T-cell (primary cell): ENCODE measurements around the gene LCE7A. TPM values are rescaled to one million over a fixed set of nuclear protein-coding genes. Genes with fewer than 3 reads are reported as not detected.
A peak's percentile ranks its signal among the peaks of the same experiment; 100 is the strongest.

ENCODE experiments used
- ATAC-seq, 4 experiments: fragments of 200-7000 bp in 3 of 4; fragments of 150-1000 bp in 1 of 4; cut with Tn5 transposase; replicated peaks in 1 of 4; 1 replicate in 3 of 4; 2 replicates in 1 of 4; pipeline ENCODE4 v1.10.0; 2021; ENCODE audit warnings: moderate library complexity in 3 of 4, mild to moderate bottlenecking in 2 of 4, moderate number of reproducible peaks in 1 of 4
- CTCF ChIA-PET, 2 donors: fragments of 300-600 bp; sonication (Branson Sonifier 250); formaldehyde crosslinking; loops; one replicate each; lab custom pipeline; 2022; ENCODE audit warnings: antibody characterized with exemption in 2 of 2; lab: Charles Lee
- POLR2A ChIA-PET, 2 donors: fragments of 300-600 bp; sonication (Branson Sonifier 250); formaldehyde crosslinking; loops; one replicate each; lab custom pipeline; 2022; ENCODE audit warnings: antibody characterized with exemption in 2 of 2; lab: Charles Lee
- DNase-seq, 35 experiments: peaks; one replicate each; pipeline versions ENCODE4 v3.0.0 to v3.0.0-alpha.2; 2013 to 2023
- H3K27ac ChIP-seq: one replicate; pipeline ENCODE4 v1.5.1; 2013; ENCODE audit warnings: low read length
- H3K27me3 ChIP-seq, 2 experiments: replicated peaks in 1 of 2; 1 replicate in 1 of 2; 2 replicates in 1 of 2; pipeline versions ENCODE4 v1.6.1 to v1.7.0; 2013; ENCODE audit warnings: low read length in 1 of 2, mixed read lengths in 1 of 2; ENCODE audit not compliant: control insufficient read depth in 2 of 2, insufficient read depth in 2 of 2; ENCODE audit errors: extremely low read depth in 1 of 2
- H3K36me3 ChIP-seq, 2 donors: 1 replicate in 1 of 2; 2 replicates in 1 of 2; pipeline versions ENCODE4 v1.6.1 to v1.7.0; 2013; ENCODE audit warnings: low read length in 1 of 2; ENCODE audit not compliant: control insufficient read depth in 2 of 2, insufficient read depth in 1 of 2; ENCODE audit errors: extremely low read depth in 1 of 2
- H3K4me1 ChIP-seq, 2 experiments: 1 replicate in 1 of 2; 2 replicates in 1 of 2; pipeline versions ENCODE4 v1.6.1 to v1.7.0; 2013; ENCODE audit warnings: low read length in 2 of 2, mixed read lengths in 1 of 2; ENCODE audit not compliant: insufficient read depth in 2 of 2, control insufficient read depth in 1 of 2; ENCODE audit errors: extremely low read depth in 1 of 2
- H3K4me3 ChIP-seq, 2 donors: 1 replicate in 1 of 2; 2 replicates in 1 of 2; pipeline versions ENCODE4 v1.5.1 to v1.7.0; 2013; ENCODE audit warnings: mild to moderate bottlenecking in 2 of 2, low read length in 1 of 2, moderate library complexity in 1 of 2; ENCODE audit not compliant: control insufficient read depth in 1 of 2; ENCODE audit errors: extremely low read depth in 1 of 2
- H3K9me3 ChIP-seq: 2 replicates; pipeline ENCODE4 v1.7.0; 2013
- H3K27ac Mint-ChIP-seq, 2 donors: one replicate each; pipeline ENCODE4 v1.8.0; 2020 to 2021; ENCODE audit warnings: mild to moderate bottlenecking in 2 of 2, mixed read lengths in 2 of 2
- H3K27me3 Mint-ChIP-seq, 2 donors: one replicate each; pipeline ENCODE4 v1.8.0; 2021 to 2022; ENCODE audit warnings: mixed read lengths in 2 of 2
- H3K36me3 Mint-ChIP-seq: one replicate; pipeline ENCODE4 v1.8.0; 2021; ENCODE audit warnings: mixed read lengths
- H3K4me1 Mint-ChIP-seq, 3 donors: one replicate each; pipeline ENCODE4 v1.8.0; 2020 to 2022; ENCODE audit warnings: mixed read lengths in 3 of 3, mild to moderate bottlenecking in 1 of 3
- H3K4me3 Mint-ChIP-seq, 3 donors: one replicate each; pipeline ENCODE4 v1.8.0; 2020 to 2022; ENCODE audit warnings: mild to moderate bottlenecking in 3 of 3, mixed read lengths in 3 of 3, moderate library complexity in 3 of 3
- H3K9me3 Mint-ChIP-seq, 3 donors: one replicate each; pipeline ENCODE4 v1.8.0; 2020 to 2022; ENCODE audit warnings: mixed read lengths in 3 of 3
- WGBS: methylation state at CpG from one replicate; pipeline ENCODE4 v1.1.5; 2013; ENCODE audit warnings: missing lambda C conversion rate; ENCODE audit not compliant: insufficient coverage; 5-methylcytosine and 5-hydroxymethylcytosine counted together
- total RNA-seq, 35 experiments: library from RNA in 6 of 35; stranded (reverse) in 6 of 35; fragments of 120-200 nt in 1 of 35; gene quantifications; one replicate each; pipeline versions ENCODE4 v1.2.1 to v1.2.4 and lab custom pipeline; 2013 to 2026

Gene LCE7A
- total RNA-seq, 5 donors from 2014 or later (not counting 1 experiment from before 2014, with no cell fraction given), result not detected

DNA sequence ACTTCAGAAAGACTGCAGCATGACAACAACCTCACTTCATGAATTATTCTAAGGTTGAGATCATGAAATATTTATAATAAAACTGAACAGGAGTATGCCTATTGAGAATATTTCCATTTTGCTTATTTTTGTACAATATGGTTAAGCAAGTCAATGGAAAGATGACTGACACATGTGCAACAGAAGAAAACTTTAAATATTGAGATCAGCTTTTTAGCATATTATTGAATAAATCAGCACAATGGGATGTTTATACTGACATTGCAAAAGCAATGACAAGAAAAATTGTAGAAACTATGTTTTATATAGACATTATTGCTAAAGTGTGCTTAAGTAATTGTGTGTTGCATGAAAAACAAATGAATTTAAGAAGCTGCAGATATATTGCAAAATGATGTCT lies 4.6 kb downstream of the LCE7A start:
- no peaks in the 10 kb centered on the region for H3K36me3 Mint-ChIP-seq
- no peak overlapping the region for H3K27ac ChIP-seq
- no peak overlapping the region for H3K4me3 Mint-ChIP-seq
- H3K36me3 ChIP-seq, result no peaks in the 10 kb centered on the region
- no peaks in the 10 kb centered on the region for H3K9me3 ChIP-seq
- no peaks in the 10 kb centered on the region for H3K4me1 ChIP-seq
- no peaks in the 10 kb centered on the region for H3K9me3 Mint-ChIP-seq
- no peak overlapping the region for H3K4me3 ChIP-seq
- H3K4me1 Mint-ChIP-seq, result no peaks in the 10 kb centered on the region
- H3K27me3 Mint-ChIP-seq, result peaks cover 2 to 3% of the 10 kb centered on the region in 2 donors
- POLR2A ChIA-PET, result no interaction called here
- ATAC-seq, result no peak
- CTCF ChIA-PET, result interaction anchor here in 1 of 2 donors (0.8 kb wide), 1 partner anchor 11 kb away, joined by 5 read pairs; no protein-coding TSS in a partner anchor
- peaks cover 2 to 8% of the 10 kb centered on the region in 2 experiments for H3K27me3 ChIP-seq
- no peak for DNase-seq
- no peak overlapping the region for H3K27ac Mint-ChIP-seq

DNA sequence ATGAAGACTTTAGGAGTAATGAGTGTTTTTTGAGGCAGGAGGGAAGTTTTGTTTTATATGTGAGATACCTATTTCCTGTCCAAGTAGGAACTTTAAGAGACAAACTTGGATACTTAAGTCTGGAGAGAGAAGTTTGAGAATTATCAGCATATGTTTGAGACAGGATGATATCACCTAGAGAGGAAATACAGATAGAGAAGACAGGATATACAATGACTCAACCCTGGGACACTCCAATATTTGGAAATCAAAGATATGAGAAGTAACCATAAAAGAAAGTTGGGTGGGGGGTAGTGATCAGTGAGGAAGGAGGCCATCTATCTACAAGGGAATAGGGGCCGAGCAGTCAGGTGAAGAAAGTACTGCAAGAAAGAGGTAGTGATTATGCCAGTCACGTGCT lies 6.5 kb downstream of the LCE7A start:
- Mint-ChIP-seq H3K9me3 (no peaks in the 10 kb centered on the region), H3K27me3 (peaks cover 0 to 6% of the 10 kb centered on the region in 2 donors), H3K27ac (no peak overlapping the region), H3K36me3 (no peaks in the 10 kb centered on the region), H3K4me1 (no peaks in the 10 kb centered on the region), H3K4me3 (no peak overlapping the region)
- Histone ChIP-seq H3K27ac (no peak overlapping the region), H3K36me3 (no peaks in the 10 kb centered on the region), H3K27me3 (peaks cover 2 to 13% of the 10 kb centered on the region in 2 experiments), H3K4me1 (no peaks in the 10 kb centered on the region), H3K4me3 (no peak overlapping the region), H3K9me3 (no peaks in the 10 kb centered on the region)
- DNase-seq (no peak), ATAC-seq (no peak)
- 60% methylated on average over 2 of the region's 2 CpGs for WGBS
- ChIA-PET POLR2A (no interaction called here), CTCF (no interaction called here)

- Histone ChIP-seq H3K9me3 (no peaks in the 10 kb centered on the region), H3K4me3 (no peak overlapping the region), H3K27ac (no peak overlapping the region), H3K36me3 (no peaks in the 10 kb centered on the region), H3K4me1 (no peaks in the 10 kb centered on the region), H3K27me3 (peaks cover 0 to 21% of the 10 kb centered on the region in 2 experiments)
- Mint-ChIP-seq H3K9me3 (no peaks in the 10 kb centered on the region), H3K36me3 (no peaks in the 10 kb centered on the region), H3K4me1 (no peaks in the 10 kb centered on the region), H3K27ac (no peak overlapping the region), H3K4me3 (no peak overlapping the region), H3K27me3 (peaks cover 8 to 10% of the 10 kb centered on the region in 2 donors)
- POLR2A ChIA-PET, result no interaction called here
- peak in 32 of 35 experiments; percentile 6 to 67 (median 32) for DNase-seq
- ATAC-seq, result peak in 2 of 4 experiments; percentile 38 to 53
- CTCF ChIA-PET, result interaction anchor here in 1 of 2 donors (1.1 kb wide), 1 partner anchor 8 kb away, joined by 4 read pairs; the partner anchor contains the start of gene SMCP
- 88% methylated on average over 2 of the region's 9 CpGs for WGBS
Measured at GRCh38 chr1:152869808-152870419, 10.1 kb downstream of the LCE7A start.

DNA sequence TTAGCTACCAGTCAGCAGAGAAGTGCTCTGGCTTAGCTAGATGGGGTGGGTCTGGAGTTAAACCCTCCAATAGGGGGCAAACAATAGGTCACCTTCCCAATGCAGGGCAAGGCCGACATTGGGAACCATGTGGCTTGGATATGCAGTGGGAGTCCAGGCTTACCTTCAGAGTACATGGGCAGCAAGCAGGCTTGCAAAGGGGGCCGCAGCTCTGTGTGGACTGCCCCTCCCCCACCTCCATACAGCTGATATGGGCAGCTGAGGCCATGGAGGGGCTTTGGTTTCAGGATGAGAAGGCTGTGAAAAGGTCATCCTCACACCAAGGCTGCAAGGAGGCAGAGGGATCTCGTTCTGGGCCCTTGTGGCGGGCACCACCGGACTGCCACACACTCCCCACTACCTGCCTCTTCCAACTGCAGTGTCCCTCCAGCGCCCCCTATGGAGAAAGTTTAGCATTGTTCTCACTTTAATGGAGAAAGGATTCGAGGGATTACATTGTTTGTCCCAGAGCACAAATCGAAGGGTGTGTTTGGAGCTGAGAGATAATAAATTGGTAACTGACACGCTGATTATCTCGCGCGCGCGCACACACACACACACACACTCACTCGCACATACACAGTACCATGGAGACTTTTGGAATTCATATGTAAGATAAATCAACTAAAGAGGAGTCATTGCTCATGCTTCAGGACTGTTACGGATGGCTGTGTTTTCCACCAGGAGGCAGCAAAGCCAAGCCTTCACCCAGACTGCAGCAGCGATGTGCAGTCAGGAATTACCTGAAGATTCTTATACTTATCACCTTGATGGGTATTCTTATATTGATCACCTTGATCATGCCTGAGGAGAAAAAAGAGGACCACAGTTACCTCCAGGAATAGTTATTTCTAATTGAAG lies 11.3 kb downstream of the LCE7A start:
- WGBS, result no CpG with 5 or more reads among the region's 17 CpGs
- ATAC-seq (no peak), DNase-seq (no peak)
- Mint-ChIP-seq H3K27me3 (peaks cover 10 to 16% of the 10 kb centered on the region in 2 donors), H3K36me3 (no peaks in the 10 kb centered on the region), H3K4me1 (no peaks in the 10 kb centered on the region), H3K27ac (no peak overlapping the region), H3K4me3 (no peak overlapping the region), H3K9me3 (no peaks in the 10 kb centered on the region)
- Histone ChIP-seq H3K4me1 (no peaks in the 10 kb centered on the region), H3K27ac (no peak overlapping the region), H3K36me3 (no peaks in the 10 kb centered on the region), H3K4me3 (no peak overlapping the region), H3K9me3 (no peaks in the 10 kb centered on the region), H3K27me3 (peaks cover 0 to 19% of the 10 kb centered on the region in 2 experiments)
- ChIA-PET POLR2A (interaction anchor here in 1 of 2 donors (0.9 kb wide), 1 partner anchor 404 kb away, joined by 4 read pairs; no protein-coding TSS in a partner anchor), CTCF (no interaction called here)

DNA sequence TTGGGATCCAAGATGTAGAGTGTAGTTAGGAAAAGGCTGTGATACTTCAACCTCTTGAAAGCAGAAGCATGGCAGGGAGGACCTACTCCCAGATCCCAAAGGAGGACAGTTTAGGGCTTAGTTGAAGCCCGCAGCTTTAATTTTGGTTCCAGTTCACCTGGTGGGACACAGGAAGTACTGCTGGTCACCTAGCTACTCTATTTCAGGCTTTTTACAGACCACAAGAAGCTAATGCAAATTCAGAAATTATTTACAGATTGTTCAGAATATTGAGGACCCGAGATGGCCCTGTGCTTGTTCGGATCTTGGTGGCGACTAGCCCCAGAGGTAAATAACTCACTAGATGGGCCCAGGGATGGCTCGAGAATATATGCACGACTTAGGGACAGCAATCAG lies 11.9 kb downstream of the LCE7A start:
- Mint-ChIP-seq H3K27ac (no peak overlapping the region), H3K9me3 (no peaks in the 10 kb centered on the region), H3K36me3 (no peaks in the 10 kb centered on the region), H3K4me3 (no peak overlapping the region), H3K4me1 (no peaks in the 10 kb centered on the region), H3K27me3 (peaks cover 14 to 16% of the 10 kb centered on the region in 2 donors)
- Histone ChIP-seq H3K4me3 (no peak overlapping the region), H3K9me3 (no peaks in the 10 kb centered on the region), H3K4me1 (no peaks in the 10 kb centered on the region), H3K27me3 (peaks cover 0 to 19% of the 10 kb centered on the region in 2 experiments), H3K27ac (no peak overlapping the region), H3K36me3 (no peaks in the 10 kb centered on the region)
- DNase-seq (no peak), ATAC-seq (no peak)
- WGBS, result 89% methylated on average over 6 of the region's 6 CpGs
- POLR2A ChIA-PET, result interaction anchor here in 1 of 2 donors (0.9 kb wide), 1 partner anchor 404 kb away, joined by 4 read pairs; no protein-coding TSS in a partner anchor
- CTCF ChIA-PET, result no interaction called here

- CTCF ChIA-PET, result interaction anchor here in 1 of 2 donors (1.3 kb wide), 1 partner anchor 415 kb away, joined by 8 read pairs; no protein-coding TSS in a partner anchor
- Mint-ChIP-seq H3K4me1 (no peaks in the 10 kb centered on the region), H3K27ac (no peak overlapping the region), H3K27me3 (peaks cover 19 to 28% of the 10 kb centered on the region in 2 donors), H3K36me3 (no peaks in the 10 kb centered on the region), H3K9me3 (peaks cover 0 to 1% (median 0%) of the 10 kb centered on the region in 3 donors), H3K4me3 (no peak overlapping the region)
- DNase-seq, result no peak
- POLR2A ChIA-PET, result no interaction called here
- Histone ChIP-seq H3K4me1 (no peaks in the 10 kb centered on the region), H3K9me3 (no peaks in the 10 kb centered on the region), H3K27ac (no peak overlapping the region), H3K4me3 (no peak overlapping the region), H3K36me3 (no peaks in the 10 kb centered on the region), H3K27me3 (peaks cover 0 to 16% of the 10 kb centered on the region in 2 experiments)
- no peak for ATAC-seq
Measured at GRCh38 chr1:152873495-152873894, 13.7 kb downstream of the LCE7A start.
